ENCODE results near the gene SLC6A8. TPM values are rescaled to one million over a fixed set of nuclear protein-coding genes. Genes with fewer than 3 reads are reported as not detected.

Gene SLC6A8
- total RNA-seq, 2 experiments from 2014 or later, result not detected

DNA sequence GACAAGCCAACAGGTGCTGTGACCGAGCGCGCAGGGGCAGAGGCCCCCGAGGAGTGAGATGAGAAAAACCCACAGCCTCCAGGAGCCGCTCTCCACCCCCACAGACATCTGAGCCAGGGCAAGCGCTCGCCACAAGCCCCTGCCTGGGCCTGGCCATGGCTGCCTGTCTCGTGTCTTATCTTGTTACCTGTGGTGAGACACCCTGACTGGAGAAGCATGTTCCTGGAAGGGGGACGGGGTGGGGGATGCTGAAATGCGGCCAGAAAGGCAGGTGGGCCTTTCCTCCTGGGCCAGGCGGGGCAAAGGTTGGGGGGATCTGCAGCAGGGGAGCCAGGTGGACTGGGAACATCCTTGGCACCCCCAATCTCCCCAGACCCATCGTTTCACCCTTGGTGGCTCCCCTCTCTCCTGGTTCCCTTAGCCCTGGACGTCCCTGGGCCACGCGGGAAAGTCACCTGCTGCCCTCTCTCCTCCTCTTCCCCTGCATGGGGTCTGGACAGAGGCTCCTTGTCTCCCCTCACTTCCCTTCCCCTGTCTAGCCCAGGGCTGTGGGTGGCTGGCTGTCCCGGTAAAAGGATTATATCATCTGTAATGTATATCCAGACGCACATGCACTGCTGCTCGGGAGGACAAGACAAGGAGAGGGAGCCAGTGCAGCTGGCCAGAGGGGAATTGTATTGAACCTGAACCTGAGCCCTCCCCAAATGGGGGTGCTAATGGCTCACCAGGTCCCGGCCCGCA is 49.1 kb upstream of the SLC6A8 start:
- ChIA-PET POLR2A (no interaction called here), CTCF (ENCODE audit: unreplicated experiment) (no interaction called here)
- Histone ChIP-seq H3K36me3 (ENCODE audit: insufficient read depth, low read length) (no peaks in the 10 kb centered on the region), H3K9me2 (ENCODE audit: insufficient read depth, low read length) (no peaks in the 10 kb centered on the region), H3K9me3 (ENCODE audit: low read length) (no peaks in the 10 kb centered on the region), H3K4me3 (ENCODE audit: low read depth, low read length, poor library complexity, severe bottlenecking) (no peak overlapping the region), H3K4me1 (ENCODE audit: insufficient read depth, low read length, poor library complexity, severe bottlenecking) (no peaks in the 10 kb centered on the region), H4K20me1 (ENCODE audit: insufficient read depth, low read length) (no peaks in the 10 kb centered on the region), H3K79me2 (ENCODE audit: insufficient read depth, low read depth, low read length) (no peaks in the 10 kb centered on the region), H3K27ac (ENCODE audit: low read depth, low read length, poor library complexity, severe bottlenecking) (no peak overlapping the region), H2AFZ (ENCODE audit: low read length) (no peak overlapping the region), H3K4me2 (ENCODE audit: low read length) (no peak overlapping the region)
- intact Hi-C loops (cut with micrococcal nuclease; ENCODE audit: unreplicated experiment), result no loop called here
- DNase-seq (ENCODE audit: low spot score), result no peak
- TF ChIP-seq, protein P1, sequence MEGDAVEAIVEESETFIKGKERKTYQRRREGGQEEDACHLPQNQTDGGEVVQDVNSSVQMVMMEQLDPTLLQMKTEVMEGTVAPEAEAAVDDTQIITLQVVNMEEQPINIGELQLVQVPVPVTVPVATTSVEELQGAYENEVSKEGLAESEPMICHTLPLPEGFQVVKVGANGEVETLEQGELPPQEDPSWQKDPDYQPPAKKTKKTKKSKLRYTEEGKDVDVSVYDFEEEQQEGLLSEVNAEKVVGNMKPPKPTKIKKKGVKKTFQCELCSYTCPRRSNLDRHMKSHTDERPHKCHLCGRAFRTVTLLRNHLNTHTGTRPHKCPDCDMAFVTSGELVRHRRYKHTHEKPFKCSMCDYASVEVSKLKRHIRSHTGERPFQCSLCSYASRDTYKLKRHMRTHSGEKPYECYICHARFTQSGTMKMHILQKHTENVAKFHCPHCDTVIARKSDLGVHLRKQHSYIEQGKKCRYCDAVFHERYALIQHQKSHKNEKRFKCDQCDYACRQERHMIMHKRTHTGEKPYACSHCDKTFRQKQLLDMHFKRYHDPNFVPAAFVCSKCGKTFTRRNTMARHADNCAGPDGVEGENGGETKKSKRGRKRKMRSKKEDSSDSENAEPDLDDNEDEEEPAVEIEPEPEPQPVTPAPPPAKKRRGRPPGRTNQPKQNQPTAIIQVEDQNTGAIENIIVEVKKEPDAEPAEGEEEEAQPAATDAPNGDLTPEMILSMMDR (conservative IDR thresholded peaks at IDR 0.05; ENCODE audit: low read length), result no peak
- TF ChIP-seq EZH2phosphoT487 (IDR thresholded peaks at IDR 0.05; ENCODE audit: borderline replicate concordance, low read depth, low read length), result no peak
- no TSS peak for BruUV-seq (replicated peaks)

DNA sequence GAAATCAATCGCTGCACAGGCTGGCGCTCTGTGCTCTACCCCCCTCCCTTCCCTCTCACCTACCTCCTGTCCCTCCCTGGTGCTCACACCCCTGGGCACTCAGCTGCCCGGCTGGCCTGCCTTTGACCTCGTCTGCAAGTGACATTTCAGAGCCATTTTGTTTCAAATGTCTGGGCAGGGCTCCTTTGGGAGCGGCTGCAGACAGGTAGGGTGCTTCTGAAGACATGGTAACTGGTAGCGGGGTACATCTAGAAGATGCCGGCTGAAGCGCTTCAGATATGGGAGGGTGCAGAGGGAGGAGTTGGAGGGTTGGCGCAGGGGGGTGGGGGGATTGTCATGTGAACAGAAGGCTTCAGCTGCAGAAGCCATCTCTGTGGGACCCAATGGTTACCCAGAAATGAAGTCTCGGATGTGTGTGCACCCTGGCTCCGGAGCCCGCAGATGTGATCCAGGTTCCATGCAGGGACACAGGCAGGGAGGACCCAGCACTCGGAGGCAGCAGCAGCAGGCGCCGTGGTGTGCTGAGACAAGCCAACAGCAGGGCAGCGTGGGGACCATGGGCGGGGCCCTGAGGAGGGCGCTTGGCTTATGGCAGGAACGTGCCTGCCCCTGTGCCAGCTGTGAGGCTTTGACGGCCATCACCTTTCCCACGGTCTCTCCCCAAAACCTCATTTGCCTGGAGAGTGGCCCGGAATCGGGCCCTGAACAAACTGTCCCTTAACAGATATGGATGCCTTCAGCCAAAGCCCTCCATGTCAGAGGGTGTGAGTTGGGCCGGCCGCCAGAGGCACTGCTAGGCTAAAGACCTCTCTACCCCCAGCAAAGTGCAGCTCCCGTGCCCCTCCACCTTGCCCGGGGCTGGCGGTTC is 48.3 kb upstream of the SLC6A8 start:
- POLR2A ChIA-PET, result no interaction called here
- no peak overlapping the region for H3K4me3 ChIP-seq (ENCODE audit: low read depth, low read length, poor library complexity, severe bottlenecking)
- no peak overlapping the region for H3K27ac ChIP-seq (ENCODE audit: low read depth, low read length, poor library complexity, severe bottlenecking)
- no peaks in the 10 kb centered on the region for H3K36me3 ChIP-seq (ENCODE audit: insufficient read depth, low read length)
- no peaks in the 10 kb centered on the region for H4K20me1 ChIP-seq (ENCODE audit: insufficient read depth, low read length)
- DNase-seq (ENCODE audit: low spot score), result no peak
- H3K9me2 ChIP-seq (ENCODE audit: insufficient read depth, low read length), result no peaks in the 10 kb centered on the region
- intact Hi-C loops (cut with micrococcal nuclease; ENCODE audit: unreplicated experiment), result no loop called here
- H3K9me3 ChIP-seq (ENCODE audit: low read length), result no peaks in the 10 kb centered on the region
- H2AFZ ChIP-seq (ENCODE audit: low read length), result no peak overlapping the region
- no peak for TF ChIP-seq EZH2phosphoT487 (IDR thresholded peaks at IDR 0.05; ENCODE audit: borderline replicate concordance, low read depth, low read length)
- TF ChIP-seq, protein P1 (conservative IDR thresholded peaks at IDR 0.05; ENCODE audit: low read length), result no peak
- H3K4me2 ChIP-seq (ENCODE audit: low read length), result no peak overlapping the region
- no peaks in the 10 kb centered on the region for H3K79me2 ChIP-seq (ENCODE audit: insufficient read depth, low read depth, low read length)
- H3K4me1 ChIP-seq (ENCODE audit: insufficient read depth, low read length, poor library complexity, severe bottlenecking), result no peaks in the 10 kb centered on the region
- CTCF ChIA-PET (ENCODE audit: unreplicated experiment), result no interaction called here
- no TSS peak for BruUV-seq (replicated peaks)
